ENCODE measurements around the gene OCIAD1. TPM values are rescaled to one million over a fixed set of nuclear protein-coding genes. Genes with fewer than 3 reads are reported as not detected.
"Not testable (repeated sequence)": the region's sequence is repeated elsewhere in the genome, so short reads cannot be mapped to it uniquely, and the experiment has no call there.

Gene OCIAD1
- total RNA-seq, 1 donor from 2014 or later, result 99.5 TPM

DNA sequence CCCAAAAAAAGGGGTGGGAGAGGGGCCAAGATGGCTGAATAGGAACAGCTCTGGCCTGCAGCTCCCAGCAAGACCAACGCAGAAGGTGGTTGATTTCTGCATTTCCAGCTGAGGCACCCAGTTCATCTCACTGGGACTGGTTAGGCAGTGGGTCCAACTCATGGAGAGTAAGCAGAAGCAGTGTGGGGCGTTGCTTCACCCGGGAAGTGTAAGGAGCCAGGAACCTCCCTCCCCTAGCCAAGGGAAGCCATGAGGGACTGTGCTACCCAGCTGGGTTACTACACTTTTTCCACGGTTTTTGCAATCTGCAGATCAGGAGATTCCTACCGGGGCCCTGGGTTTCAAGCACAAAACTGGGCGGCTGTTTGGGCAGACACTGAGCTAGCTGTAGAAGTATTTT lies 13.9 kb upstream of the OCIAD1 start:
- intact Hi-C loops (cut with micrococcal nuclease), result no loop called here

DNA sequence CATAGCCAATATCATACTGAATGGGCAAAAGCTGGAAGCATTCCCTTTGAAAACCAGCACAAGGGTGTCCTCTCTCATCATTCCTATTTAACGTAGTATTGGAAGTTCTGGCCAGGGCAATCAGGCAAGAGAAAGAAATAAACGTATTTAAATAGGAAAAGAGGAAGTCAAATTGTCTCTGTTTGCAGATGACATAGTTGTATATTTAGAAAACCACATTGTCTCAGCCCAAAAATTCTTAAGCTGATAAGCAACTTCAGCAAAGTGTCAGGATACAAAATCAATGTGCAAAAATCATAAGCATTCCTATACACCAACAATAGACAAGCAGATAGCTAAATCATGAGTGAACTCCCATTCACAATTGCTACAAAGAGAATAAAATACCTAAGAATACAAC lies 9.5 kb upstream of the OCIAD1 start:
- intact Hi-C loops (cut with micrococcal nuclease), result not testable (repeated sequence)

DNA sequence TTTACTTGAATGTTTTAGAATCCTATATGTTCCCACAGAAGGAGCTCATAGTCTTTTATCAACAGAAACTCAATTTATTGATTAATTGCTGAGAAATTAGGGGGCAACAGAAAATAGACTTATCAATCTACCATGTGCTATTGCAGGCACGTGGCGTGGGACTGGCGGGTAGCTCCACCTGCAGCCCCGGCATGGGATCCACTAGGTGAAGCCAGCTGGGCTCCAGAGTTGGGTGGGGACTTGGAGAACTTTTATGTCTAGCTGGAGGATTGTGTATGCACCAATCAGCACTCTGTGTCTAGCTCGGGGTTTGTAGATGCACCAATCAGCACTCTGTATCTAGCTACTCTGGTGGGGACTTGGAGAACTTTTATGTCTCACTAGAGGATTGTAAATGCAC lies 3.3 kb upstream of the OCIAD1 start:
- intact Hi-C loops (cut with micrococcal nuclease), result no loop called here

DNA sequence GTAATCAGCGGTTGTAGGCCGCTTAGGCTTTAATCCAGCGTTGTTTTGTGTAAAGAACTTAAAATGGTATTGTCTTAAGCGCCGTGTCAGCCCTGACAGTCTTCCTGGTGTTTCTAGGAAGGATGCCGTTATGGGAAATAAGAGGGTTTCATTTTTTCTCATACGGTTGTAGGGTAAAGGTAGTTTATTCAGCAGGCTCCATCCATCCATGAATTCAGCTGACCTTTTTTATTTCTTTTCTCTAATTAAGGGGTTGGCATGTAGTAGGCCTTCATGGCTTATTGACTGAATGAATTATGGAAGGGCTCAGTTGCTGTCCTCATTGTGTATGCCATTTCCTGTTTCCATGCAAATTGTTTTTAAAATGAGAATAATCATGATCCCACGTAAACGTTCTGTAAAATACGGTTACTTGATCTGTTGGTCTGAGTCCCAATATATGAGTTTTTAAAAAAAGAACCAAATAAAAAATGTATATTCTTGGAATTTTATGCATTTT lies 693 bp downstream of the OCIAD1 start:
- intact Hi-C loops (cut with micrococcal nuclease), result loop anchor here (1.0 to 2.0 kb wide), 8 partner anchors 51 to 1368 kb away; partner anchors contain the start of genes COMMD8, FRYL, OCIAD2 and SLAIN2

DNA sequence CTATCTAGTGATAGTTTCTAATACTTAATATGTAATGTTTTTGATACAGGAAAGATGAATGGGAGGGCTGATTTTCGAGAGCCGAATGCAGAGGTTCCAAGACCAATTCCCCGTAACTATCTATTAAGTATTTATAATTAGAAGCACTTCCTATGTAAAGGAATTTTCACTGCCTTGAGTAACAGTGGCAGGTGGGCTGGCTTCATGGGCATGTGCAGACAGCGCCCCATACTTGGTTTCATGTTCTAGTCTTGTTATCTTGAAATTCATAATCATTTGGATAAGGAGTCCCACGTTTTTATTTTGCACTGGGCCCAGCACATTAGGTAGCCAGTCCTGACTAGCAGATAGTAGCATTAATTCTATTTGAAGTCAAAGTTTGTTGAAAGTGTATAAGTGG lies 1.7 kb downstream of the OCIAD1 start:
- intact Hi-C loops (cut with micrococcal nuclease), result no loop called here

DNA sequence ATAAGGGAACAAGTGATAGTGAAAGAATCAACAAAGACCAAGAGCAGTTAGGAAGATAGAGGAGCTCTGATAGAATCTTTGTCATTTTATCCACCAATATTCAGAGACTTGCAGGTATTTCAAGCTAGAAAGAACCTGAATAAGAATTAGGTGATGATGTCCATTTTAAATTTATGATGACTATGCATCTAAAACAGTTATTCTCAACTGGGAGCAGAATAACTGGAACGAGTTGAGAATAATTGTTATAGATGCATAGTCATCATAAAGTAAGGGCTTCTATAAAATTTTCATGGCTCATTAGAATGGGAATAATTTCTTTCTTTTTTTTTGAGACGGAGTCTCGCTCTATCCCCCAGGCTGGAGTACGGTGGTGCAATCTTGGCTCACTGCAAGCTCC lies 5.8 kb downstream of the OCIAD1 start:
- intact Hi-C loops (cut with micrococcal nuclease), result no loop called here

DNA sequence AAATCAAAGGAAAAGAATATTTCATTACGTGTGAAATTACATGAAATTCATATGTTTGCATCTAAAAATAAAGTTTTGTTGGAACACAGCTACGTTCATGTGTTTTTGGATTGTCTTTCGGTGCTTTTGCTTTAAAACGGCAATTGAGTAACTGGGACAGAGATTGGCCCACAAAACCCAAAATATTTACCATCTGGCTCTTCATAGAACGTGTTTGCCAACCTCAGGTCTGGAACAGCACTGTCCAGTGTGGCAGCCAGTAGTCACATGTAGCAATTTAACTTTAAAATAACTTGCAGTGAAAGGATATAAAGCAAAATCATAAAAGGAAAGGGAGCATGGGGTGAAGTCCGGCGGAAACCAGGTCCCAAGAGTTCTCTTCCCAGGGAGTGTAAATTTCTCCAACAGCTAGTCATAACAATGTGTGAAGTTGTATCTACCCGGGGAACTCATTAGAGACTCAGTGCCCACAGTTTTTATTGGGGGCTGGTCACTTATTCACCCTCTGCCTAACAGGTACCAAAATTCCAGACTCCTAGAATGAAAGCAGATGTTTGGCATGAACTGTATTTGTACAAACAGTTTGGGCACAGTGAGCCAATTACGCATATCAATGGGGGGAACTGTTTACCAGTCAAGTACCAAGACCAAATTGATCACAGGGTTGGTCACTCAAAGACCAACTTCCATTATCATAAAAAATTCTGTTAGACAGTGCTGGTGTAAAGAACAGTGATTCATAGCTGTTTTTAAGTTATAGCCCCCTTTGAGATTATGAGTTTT lies 10.3 kb downstream of the OCIAD1 start:
- intact Hi-C loops (cut with micrococcal nuclease), result no loop called here

DNA sequence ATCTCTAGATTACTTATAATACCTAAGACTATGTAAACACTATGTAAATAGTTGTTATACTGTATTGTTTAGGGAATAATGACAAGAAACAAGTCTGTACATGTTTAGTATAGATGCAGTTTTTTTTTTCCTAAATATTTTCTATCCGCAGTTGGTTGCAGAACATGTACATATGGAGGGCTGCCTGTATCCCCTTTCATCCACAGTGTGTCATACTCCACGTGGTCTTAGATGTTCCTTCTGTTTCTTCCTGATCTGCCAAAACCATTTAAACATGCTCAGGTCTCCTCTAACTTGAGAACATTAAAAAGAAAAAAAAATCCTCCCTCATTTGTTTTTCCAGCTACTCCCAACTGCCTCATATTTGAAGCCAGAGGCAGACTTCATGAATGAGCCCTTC lies 14.0 kb downstream of the OCIAD1 start:
- intact Hi-C loops (cut with micrococcal nuclease), result loop anchor here (5.0 kb wide), 1 partner anchor 62 kb away; the partner anchor contains the start of gene OCIAD2

DNA sequence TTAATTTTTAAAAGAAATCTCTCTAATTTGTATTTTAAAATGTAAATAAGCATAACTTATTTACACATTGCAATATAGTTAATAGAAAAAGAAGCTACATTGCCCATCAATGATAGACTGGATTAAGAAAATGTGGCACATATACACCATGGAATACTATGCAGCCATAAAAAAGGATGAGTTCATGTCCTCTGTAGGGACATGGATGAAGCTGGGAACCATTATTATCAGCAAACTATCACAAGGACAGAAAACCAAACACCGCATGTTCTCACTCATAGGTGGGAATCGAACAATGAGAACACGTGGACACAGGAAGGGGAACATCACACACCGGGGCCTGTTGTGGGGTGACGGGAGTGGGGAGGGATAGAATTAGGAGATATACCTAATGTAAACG lies 17.9 kb downstream of the OCIAD1 start:
- intact Hi-C loops (cut with micrococcal nuclease), result loop anchor here (5.0 kb wide), 1 partner anchor 59 kb away; the partner anchor contains the start of gene OCIAD2

DNA sequence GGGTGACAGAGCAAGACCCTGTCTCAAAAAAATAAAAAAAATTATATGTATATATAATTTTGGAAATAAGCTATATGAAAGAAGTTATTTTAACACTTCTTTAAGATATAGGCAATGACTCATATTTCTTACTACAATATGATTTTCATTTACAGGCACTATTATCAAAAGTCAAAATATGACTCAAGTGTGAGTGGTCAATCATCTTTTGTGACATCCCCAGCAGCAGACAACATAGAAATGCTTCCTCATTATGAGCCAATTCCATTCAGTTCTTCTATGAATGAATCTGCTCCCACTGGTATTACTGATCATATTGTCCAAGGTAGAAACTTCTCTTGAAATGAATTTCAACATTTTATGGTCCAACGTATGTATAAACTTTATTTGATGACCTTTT lies 20.8 kb downstream of the OCIAD1 start:
- intact Hi-C loops (cut with micrococcal nuclease), result no loop called here

DNA sequence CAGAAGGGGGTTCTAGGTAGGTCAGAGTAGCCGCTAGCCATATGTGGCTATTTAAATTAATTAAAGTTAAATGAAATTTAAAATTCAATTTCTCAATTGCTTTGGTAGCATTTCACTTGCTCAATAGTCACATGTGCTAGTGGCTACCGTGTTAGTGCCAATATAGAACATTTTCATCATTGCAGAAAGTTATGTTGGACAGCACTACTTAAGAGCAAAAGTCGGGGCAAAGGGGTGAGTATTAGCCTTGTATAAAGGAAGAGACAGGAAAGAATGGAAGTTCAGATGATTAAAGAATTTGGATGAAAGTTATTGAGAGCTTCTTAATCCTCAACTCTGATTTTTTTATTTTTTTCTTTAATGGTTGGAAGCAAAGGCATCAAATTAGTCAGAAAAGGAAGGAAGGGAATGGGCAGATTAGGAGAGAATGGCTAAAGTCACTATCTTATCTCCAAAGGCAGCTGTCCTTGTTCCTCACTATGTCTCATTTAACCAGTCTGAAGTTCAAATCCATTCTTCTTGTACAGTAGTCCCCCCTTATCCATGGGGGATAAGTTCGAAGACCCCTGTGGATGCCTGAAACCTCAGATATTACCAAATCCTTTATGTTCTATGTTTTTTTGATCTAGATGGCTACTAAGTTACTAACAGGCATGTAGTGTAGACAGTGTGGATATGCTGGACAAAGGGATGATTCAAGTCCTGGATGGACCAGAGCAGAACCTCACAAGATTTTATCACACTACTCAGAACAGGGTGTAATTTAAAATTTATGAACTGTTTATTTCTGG lies 22.9 kb downstream of the OCIAD1 start:
- intact Hi-C loops (cut with micrococcal nuclease), result no loop called here

DNA sequence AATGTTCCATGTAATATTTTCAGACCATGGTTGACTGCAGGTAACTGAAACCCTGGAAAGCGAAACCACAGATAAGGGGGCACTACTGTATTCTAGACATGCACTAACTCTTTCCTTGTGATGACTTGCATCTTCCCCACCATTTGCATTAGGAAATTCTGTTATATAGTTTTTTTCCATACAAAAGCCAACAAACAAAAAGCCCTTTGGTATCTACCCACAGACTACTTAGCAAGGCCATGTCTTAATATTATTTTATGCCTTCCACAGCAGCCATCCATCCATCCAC lies 23.5 kb downstream of the OCIAD1 start:
- intact Hi-C loops (cut with micrococcal nuclease), result no loop called here

DNA sequence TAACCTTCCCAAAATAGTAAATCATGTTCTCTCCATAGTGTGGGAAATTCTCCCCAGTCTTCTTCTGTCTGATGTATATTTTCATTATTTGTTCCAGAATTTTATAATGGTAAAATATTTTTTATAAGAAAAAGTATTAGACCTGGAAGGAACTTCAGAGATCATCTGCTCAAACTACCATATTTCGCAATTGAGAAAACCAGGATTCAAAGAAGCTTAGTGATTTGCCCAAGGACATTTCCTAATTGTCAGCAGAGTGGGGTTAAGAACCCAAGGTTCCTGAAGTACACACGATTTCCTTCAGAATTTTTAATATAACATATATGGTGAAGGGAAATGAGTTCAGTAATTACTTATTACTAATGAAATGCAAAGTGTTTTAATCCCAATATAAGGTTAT lies 24.1 kb downstream of the OCIAD1 start:
- intact Hi-C loops (cut with micrococcal nuclease), result no loop called here

DNA sequence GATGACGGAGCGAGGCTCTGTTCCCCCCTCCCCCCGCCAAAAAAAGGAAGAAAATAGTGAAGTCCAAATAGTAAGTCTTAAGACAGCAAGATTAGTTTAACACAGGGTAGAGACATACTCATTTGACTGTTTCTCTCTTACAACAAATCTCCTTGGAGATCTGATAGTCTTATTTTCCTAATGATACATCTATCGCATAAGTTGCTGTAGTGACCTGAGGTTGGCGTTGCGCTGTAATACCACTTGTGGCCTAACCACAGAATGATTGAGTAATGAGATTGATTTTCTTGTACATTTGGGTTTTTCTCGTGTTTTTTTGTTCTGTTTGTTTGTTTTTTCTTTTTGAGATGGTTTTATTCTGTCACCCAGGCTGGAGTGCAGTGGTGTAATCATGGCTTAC lies 27.2 kb downstream of the OCIAD1 start:
- intact Hi-C loops (cut with micrococcal nuclease), result no loop called here

DNA sequence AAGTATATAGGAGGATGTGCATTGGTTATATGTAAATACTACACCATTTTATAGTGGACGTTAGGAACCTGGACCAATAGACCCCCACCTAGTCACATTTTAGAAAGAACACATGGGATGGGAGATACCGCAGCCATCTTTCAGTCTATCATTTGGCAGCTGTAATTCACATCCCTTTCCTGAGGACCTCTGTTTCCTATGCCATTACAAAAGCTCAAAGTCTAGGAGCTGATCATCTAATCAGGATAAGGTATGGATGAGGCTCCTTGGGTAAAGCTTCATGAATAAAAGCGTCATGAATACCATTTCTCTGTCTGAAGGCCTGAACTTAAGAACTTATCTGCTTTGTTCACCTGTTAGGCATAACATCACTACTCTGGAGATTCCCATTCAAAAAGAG lies 31.1 kb downstream of the OCIAD1 start:
- intact Hi-C loops (cut with micrococcal nuclease), result no loop called here

DNA sequence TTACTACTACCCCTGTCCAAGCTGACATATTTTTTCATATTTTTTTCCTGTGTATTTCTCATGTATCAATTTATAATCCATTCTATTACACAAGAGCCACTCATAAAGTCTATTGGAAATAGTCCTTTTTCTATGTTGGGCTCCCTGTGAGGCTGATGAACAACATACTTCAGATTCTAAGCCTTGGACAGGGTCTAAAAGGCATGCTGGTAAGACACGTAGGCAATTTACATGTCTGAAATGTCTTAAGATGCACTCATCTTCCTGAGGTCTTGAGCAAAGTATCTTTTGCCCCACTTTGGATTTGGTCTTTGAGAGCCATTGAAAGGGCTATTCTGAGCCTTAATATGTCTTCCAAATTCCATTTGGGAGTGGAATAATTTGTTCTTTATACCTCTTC lies 31.8 kb downstream of the OCIAD1 start:
- intact Hi-C loops (cut with micrococcal nuclease), result no loop called here

DNA sequence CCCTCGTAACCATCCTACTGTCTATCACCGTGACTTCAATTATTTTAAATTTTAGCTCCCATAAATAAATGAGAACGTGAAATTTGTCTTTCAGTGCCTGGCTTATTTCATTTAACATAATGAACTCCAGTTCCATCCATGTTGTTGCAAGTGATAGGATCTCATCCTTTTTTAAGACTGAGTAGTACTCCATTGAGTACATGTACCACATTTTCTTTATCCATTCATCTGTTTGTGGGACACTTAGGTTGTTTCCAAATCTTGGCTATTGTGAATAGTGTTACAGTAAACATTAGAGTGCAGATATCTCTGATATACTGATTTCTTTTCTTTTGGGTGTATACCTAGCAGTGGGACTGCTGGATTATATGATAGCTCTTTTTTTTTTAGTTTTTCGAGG lies 32.8 kb downstream of the OCIAD1 start:
- intact Hi-C loops (cut with micrococcal nuclease), result no loop called here

DNA sequence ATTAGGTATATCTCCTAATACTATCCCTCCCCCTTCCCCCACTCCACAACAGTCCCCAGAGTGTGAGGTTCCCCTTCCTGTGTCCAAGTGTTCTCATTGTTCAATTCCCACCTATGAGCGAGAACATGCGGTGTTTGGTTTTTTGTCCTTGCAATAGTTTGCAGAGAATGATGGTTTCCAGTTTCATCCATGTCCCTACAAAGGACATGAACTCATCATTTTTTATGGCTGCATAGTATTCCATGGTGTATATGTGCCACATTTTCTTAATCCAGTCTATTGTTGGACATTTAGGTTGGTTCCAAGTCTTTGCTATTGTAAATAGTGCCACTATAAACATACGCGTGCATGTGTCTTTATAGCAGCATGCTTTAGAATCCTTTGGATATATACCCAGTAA lies 33.8 kb downstream of the OCIAD1 start:
- intact Hi-C loops (cut with micrococcal nuclease), result not testable (repeated sequence)

DNA sequence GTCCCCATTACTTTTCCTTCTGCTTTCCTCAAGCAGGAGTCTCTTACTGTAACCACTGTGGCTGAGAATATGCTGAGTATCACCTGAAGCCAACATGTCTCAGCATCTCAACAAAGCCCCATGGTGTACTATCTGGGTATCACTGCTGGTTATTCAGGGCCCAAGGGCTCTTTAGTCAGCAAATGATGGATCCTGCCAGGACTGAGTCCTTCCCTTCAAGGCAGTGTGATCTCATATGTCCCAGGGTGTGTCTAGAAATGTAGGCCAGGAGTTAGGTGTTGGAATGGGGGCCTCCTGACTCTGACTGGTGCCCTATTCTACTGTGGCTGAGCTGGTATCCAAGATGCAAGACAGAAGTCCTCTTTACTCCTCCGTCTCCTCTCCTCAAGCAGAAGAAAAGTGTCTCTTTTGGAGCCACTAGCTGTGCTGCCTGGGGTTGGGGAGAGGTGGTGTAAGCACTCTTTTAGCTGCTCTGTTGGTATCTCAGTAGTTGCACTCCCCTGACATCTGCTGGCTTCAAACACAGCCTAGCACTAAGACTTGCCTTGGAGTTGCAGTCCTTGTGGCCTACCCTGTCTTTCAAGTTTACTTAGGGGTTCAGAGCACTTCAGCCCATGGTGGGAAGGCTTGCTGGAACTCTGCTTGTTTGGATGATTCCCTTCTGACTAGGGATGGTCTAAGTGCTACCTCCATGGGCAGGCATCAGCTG lies 47.1 kb downstream of the OCIAD1 start:
- intact Hi-C loops (cut with micrococcal nuclease), result no loop called here

DNA sequence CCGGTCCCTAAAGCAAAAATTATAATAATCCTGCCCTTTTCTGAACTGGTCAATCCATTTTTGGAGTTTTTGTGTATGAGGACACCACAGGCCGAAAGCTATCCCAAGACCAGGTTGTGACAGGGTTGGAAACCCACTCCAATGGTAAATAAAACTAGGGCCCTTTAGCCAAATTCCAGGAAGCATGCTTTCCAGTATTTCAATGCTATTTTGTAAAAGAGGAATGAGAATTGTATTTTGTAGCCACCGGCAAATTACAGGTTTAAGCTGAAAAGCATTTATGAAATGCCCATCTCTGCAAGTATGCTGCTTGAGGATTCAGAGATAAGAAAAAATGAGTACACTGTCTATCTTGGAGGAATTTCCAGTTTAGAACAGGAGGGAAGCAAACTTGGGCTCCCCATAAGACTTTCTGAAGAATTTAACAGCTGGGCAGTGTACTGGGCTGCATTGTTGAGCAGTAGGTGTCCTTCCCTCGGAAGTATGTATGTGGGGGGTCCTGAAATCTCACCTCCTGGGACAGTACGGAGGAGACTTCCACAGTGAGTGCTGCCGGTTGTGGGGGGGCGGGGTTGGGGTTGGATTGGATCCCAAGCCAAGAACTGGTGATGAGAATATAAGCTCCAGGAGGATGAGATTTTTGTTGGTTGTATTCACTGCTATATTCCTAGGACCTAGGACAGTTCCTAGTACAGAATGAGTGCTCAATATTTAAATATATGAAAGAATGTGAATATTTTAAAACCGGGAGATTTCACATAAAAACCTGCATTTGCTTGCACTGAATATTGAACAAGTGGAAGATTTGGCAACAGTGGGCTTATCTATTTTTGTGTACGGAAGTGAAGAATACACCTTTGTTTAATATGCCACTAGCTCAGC lies 48.9 kb downstream of the OCIAD1 start:
- intact Hi-C loops (cut with micrococcal nuclease), result no loop called here

DNA sequence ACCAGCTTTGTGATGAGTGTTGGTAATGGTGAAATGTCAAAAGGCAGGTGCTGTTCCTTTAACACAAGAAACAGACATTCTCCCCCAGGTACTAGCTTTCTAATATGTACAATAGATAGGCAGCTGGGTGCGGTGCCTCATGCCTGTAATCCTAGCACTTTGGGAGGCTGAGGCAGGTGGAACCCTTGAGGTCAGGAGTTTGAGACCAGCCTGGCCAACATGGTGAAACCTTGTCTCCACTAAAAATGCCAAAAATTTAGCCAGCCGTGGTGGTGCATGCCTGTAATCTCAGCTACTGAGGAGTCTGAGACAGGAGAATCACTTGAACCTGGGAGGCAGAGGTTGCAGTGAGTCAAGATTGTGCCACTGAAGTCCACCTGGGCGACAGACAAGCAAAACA lies 50.8 kb downstream of the OCIAD1 start:
- intact Hi-C loops (cut with micrococcal nuclease), result not testable (repeated sequence)
